Natural killer cell (primary cell): Measurements from ENCODE around the gene HIVEP3. TPM values are rescaled to one million over a fixed set of nuclear protein-coding genes. Genes with fewer than 3 reads are reported as not detected.

Source experiments
- ATAC-seq, 3 donors: fragments of 150-1000 bp in 2 of 3; fragments of 200-7000 bp in 1 of 3; cut with Tn5 transposase; 1 replicate in 1 of 3; 2 replicates in 2 of 3; pipeline ENCODE4 v1.10.0; 2021; ENCODE audit warnings: mild to moderate bottlenecking in 2 of 3, moderate library complexity in 2 of 3
- DNase-seq, 2 donors: peaks; one replicate each; pipeline versions ENCODE4 v3.0.0 to v3.0.0-alpha.2; 2013 to 2021; ENCODE audit warnings: mixed read lengths in 1 of 2
- H3K27ac ChIP-seq: one replicate; pipeline ENCODE4 v1.5.1; 2013; ENCODE audit warnings: mild to moderate bottlenecking, low read length
- H3K27me3 ChIP-seq: one replicate; pipeline ENCODE4 v1.6.1; 2013; ENCODE audit warnings: low read length; ENCODE audit not compliant: control insufficient read depth, insufficient read depth
- H3K36me3 ChIP-seq: one replicate; pipeline ENCODE4 v1.6.1; 2013; ENCODE audit warnings: low read length; ENCODE audit not compliant: control insufficient read depth, insufficient read depth
- H3K4me1 ChIP-seq: one replicate; pipeline ENCODE4 v1.6.1; 2013; ENCODE audit warnings: low read length; ENCODE audit not compliant: control insufficient read depth, insufficient read depth
- H3K4me3 ChIP-seq: one replicate; pipeline ENCODE4 v1.5.1; 2013; ENCODE audit warnings: low read length
- H3K9me3 ChIP-seq: one replicate; pipeline ENCODE4 v1.6.1; 2013; ENCODE audit warnings: low read length; ENCODE audit not compliant: control insufficient read depth, insufficient read depth
- H3K27ac Mint-ChIP-seq, 2 donors: one replicate each; pipeline ENCODE4 v1.8.0; 2022; ENCODE audit warnings: mild to moderate bottlenecking in 2 of 2, mixed read lengths in 2 of 2, moderate library complexity in 1 of 2
- H3K27me3 Mint-ChIP-seq, 2 donors: one replicate each; pipeline ENCODE4 v1.8.0; 2022; ENCODE audit warnings: low read depth in 2 of 2, mixed read lengths in 2 of 2
- H3K36me3 Mint-ChIP-seq: one replicate; pipeline ENCODE4 v1.8.0; 2022; ENCODE audit warnings: mixed read lengths
- H3K4me1 Mint-ChIP-seq, 2 donors: one replicate each; pipeline ENCODE4 v1.8.0; 2022; ENCODE audit warnings: mixed read lengths in 2 of 2
- H3K4me3 Mint-ChIP-seq: one replicate; pipeline ENCODE4 v1.8.0; 2022; ENCODE audit warnings: mild to moderate bottlenecking, moderate library complexity, mixed read lengths
- H3K9me3 Mint-ChIP-seq, 2 donors: one replicate each; pipeline ENCODE4 v1.8.0; 2022; ENCODE audit warnings: mixed read lengths in 2 of 2
- WGBS: methylation state at CpG from one replicate; pipeline ENCODE4 v1.1.7; 2013; ENCODE audit warnings: missing lambda C conversion rate; ENCODE audit not compliant: insufficient coverage; 5-methylcytosine and 5-hydroxymethylcytosine counted together
- intact Hi-C: fragments of 100-400 bp; cut with micrococcal nuclease; formaldehyde crosslinking; loops from one replicate; pipeline ENCODE4 v1.14.2; 2022
- total RNA-seq, 4 donors: library from RNA; stranded (reverse); fragments of 120-200 nt in 1 of 4; gene quantifications; one replicate each; pipeline versions ENCODE4 v1.2.3 to v1.2.4, GENCODE V29; 2013 to 2022
- TF ChIP-seq, protein P1 (sequence below): fragments of 200-600 bp; IDR thresholded peaks from one replicate; pipeline ENCODE4 v1.8.0; 2022; ENCODE audit warnings: antibody characterized with exemption

The HIVEP3 gene
- total RNA-seq, 3 donors from 2014 or later (not counting 1 experiment from before 2014, with no cell fraction given): 26.2 to 35.2 (median 29.8) TPM

DNA sequence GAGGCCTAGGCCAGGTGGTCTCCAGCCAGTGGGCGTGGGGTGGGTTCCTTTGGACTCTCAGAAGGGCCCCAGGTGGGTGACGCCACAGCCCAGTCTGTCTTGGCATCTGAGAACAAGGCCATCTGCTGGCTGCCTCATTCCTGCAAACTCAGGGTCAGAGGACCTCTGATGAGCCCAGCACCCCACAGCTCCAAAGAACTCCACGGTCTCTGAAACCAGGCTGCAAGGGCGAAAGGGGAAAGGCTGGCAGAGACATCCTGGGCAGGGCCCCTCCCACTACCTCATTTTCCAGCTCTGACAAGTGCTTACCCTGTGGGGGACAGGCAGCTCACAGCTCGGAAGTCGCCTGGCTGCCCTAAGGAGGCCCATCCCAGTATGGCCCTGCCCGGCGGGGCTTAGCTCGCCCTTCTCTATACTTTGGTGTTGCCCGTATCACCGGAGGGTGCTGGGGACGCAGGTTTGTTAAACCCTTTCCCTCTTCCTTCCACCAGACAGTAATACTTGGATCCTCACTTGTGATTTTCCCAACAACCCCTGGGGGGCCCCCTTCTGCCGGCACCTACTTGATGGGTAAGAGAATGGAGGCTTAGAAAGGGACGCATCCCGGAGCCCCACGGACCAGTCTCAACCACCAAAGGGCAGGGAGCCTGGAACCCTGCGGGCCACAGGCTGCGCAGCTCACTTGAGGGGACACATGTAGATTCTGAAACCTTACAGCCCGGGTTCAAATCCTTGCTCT, 423.3 kb downstream of the HIVEP3 start:
- DNase-seq (no peak), ATAC-seq (no peak)
- Histone ChIP-seq H3K36me3 (no peaks in the 10 kb centered on the region), H3K4me1 (peaks cover 10% of the 10 kb centered on the region), H3K27me3 (peaks cover 3% of the 10 kb centered on the region), H3K27ac (no peak overlapping the region), H3K9me3 (no peaks in the 10 kb centered on the region), H3K4me3 (no peak overlapping the region)
- intact Hi-C loops: no loop called here
- no peaks in the 10 kb centered on the region for H3K9me3 Mint-ChIP-seq
- 46% methylated on average over 19 of the region's 19 CpGs for WGBS
- H3K4me3 Mint-ChIP-seq: no peak overlapping the region
- peaks cover 3 to 4% of the 10 kb centered on the region in 2 donors for H3K4me1 Mint-ChIP-seq
- H3K27me3 Mint-ChIP-seq: peaks cover 19 to 24% of the 10 kb centered on the region in 2 donors
- H3K36me3 Mint-ChIP-seq: no peaks in the 10 kb centered on the region
- TF ChIP-seq, protein P1, sequence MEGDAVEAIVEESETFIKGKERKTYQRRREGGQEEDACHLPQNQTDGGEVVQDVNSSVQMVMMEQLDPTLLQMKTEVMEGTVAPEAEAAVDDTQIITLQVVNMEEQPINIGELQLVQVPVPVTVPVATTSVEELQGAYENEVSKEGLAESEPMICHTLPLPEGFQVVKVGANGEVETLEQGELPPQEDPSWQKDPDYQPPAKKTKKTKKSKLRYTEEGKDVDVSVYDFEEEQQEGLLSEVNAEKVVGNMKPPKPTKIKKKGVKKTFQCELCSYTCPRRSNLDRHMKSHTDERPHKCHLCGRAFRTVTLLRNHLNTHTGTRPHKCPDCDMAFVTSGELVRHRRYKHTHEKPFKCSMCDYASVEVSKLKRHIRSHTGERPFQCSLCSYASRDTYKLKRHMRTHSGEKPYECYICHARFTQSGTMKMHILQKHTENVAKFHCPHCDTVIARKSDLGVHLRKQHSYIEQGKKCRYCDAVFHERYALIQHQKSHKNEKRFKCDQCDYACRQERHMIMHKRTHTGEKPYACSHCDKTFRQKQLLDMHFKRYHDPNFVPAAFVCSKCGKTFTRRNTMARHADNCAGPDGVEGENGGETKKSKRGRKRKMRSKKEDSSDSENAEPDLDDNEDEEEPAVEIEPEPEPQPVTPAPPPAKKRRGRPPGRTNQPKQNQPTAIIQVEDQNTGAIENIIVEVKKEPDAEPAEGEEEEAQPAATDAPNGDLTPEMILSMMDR: no peak
- H3K27ac Mint-ChIP-seq: no peak overlapping the region

DNA sequence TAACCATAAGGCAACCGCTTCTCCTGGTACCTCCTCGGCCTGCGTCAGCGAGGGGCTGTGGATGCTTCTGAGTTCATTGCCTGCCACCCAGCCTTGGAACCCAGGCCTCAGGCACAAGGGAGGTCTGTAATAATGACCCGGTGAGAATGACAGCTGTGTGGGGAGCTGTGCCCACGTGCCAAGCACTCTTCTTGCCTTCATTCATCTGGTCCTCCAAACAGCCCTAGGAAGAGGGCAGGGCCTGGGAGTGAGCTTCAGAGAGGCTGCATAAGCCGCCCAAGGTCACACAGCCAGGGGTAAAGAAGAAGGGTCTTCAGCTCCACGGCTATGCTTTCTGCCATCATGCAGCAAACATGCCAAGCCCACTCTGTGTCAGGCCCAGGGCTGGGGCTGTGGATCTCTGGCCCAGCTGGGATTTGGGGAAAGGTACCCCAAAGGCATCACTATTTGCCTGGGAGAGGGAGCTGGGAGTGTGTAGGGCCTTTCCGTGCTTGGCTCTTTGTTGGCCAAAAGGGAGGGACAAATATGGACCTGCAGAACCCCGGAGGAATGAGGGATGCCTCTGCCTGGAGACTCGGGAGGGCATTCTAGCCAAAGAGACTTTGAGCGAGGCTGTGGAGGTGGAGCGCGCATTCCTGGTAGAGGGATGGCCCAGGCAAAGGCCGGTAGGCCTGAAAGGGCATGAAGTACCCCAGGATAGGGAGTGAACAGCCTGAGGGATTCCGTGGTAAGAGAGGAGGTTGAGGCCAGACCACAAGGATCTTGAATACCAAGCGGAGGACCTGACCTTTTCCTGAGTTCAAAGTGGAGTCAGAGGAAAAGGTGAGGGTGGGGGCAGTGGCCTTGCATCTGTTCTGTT, 424.1 kb downstream of the HIVEP3 start:
- H3K4me3 ChIP-seq: no peak overlapping the region
- Mint-ChIP-seq H3K9me3 (no peaks in the 10 kb centered on the region), H3K4me3 (peak overlapping the region; percentile 17), H3K36me3 (no peaks in the 10 kb centered on the region), H3K27me3 (peaks cover 23 to 24% of the 10 kb centered on the region in 2 donors), H3K4me1 (peaks cover 3 to 4% of the 10 kb centered on the region in 2 donors), H3K27ac (no peak overlapping the region)
- H3K36me3 ChIP-seq: no peaks in the 10 kb centered on the region
- H3K9me3 ChIP-seq: no peaks in the 10 kb centered on the region
- intact Hi-C loops: no loop called here
- no peak for ATAC-seq
- H3K27ac ChIP-seq: no peak overlapping the region
- TF ChIP-seq, protein P1: no peak
- peaks cover 3% of the 10 kb centered on the region for H3K27me3 ChIP-seq
- 90% methylated on average over 17 of the region's 17 CpGs for WGBS
- DNase-seq: no peak
- peaks cover 10% of the 10 kb centered on the region for H3K4me1 ChIP-seq

DNA sequence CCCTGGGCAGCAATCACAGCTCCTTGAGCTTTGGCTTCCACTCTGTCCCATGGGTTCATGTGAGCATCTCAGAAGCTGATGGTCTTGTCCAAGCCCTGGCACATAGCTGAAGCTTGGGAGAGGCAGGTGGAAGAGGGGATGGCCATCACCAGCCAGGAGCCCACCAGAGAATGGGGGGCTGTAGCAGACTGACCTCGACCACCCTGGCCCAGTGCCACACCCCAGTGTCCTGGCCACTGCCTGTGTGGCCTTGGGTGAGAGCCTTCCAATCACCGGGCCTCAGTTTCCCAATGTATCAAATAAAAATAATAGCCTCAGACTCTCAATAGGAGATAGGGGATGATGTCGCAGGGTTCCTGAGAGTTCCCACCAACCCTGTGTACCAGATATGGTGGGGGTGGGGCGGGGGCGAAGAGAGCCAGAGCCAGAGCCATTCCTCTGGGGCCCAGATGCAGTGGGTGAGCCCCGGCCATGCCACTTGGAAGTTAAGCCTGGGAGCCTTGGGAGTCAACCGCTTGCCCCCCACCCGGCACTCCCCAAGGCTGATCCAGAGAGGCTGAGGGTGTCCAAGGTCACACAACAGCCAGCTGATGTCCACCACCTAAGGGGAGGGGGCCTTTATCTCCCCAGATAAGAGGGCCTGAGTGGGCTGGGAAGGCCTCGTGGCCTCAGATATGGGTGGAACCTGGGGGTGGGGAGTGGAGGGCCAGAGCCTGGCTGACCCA, 424.9 kb downstream of the HIVEP3 start:
- H3K4me1 ChIP-seq: peaks cover 10% of the 10 kb centered on the region
- intact Hi-C loops: no loop called here
- H3K4me3 ChIP-seq: no peak overlapping the region
- Mint-ChIP-seq H3K4me3 (no peak overlapping the region), H3K36me3 (no peaks in the 10 kb centered on the region), H3K4me1 (peaks cover 3 to 4% of the 10 kb centered on the region in 2 donors), H3K27ac (no peak overlapping the region), H3K27me3 (peaks cover 24 to 26% of the 10 kb centered on the region in 2 donors), H3K9me3 (no peaks in the 10 kb centered on the region)
- no peaks in the 10 kb centered on the region for H3K9me3 ChIP-seq
- WGBS: 93% methylated on average over 8 of the region's 9 CpGs
- peaks cover 3% of the 10 kb centered on the region for H3K27me3 ChIP-seq
- no peak overlapping the region for H3K27ac ChIP-seq
- TF ChIP-seq, protein P1: no peak
- H3K36me3 ChIP-seq: no peaks in the 10 kb centered on the region
- DNase-seq: no peak
- ATAC-seq: no peak
